HL-60 (cell line): ENCODE results near the gene MICAL2.

ENCODE experiments used
- DNase-seq, 2 experiments: peaks; one replicate each; pipeline ENCODE4 v3.0.0-alpha.2; 2010 to 2020; ENCODE audit warnings: low read depth in 1 of 2, low spot score in 1 of 2
- H3K27ac ChIP-seq: fragments of 250-450 bp; sonication (Bioruptor Pico); replicated peaks from 2 replicates; pipeline ENCODE4 v1.5.1; 2020; ENCODE audit warnings: mild to moderate bottlenecking, moderate library complexity
- H3K27me3 ChIP-seq: fragments of 250-450 bp; sonication (Bioruptor Pico); 2 replicates; pipeline ENCODE4 v1.5.1; 2021; ENCODE audit warnings: mild to moderate bottlenecking, moderate library complexity; ENCODE audit not compliant: insufficient read depth, poor library complexity, severe bottlenecking
- H3K4me3 ChIP-seq: replicated peaks from 2 replicates; pipeline ENCODE4 v1.5.1; 2011; ENCODE audit warnings: mild to moderate bottlenecking, control low read depth, low read length; ENCODE audit not compliant: insufficient read depth
- GABPA ChIP-seq: IDR thresholded peaks from 2 replicates; pipeline ENCODE4 v1.6.1; 2012; ENCODE audit warnings: low read depth
- POLR2AphosphoS5 ChIP-seq: IDR thresholded peaks from 2 replicates; pipeline ENCODE4 v1.6.1; 2012; ENCODE audit warnings: low read depth
- SPI1 ChIP-seq: IDR thresholded peaks from 2 replicates; pipeline ENCODE4 v1.6.1; 2012; ENCODE audit warnings: low read depth, mild to moderate bottlenecking, borderline replicate concordance
- TF ChIP-seq, protein P1 (sequence below): IDR thresholded peaks from one replicate; pipeline ENCODE4 v1.5.1; 2011; ENCODE audit warnings: low read length, control low read depth, inconsistent platforms; ENCODE audit not compliant: insufficient read depth
- TF ChIP-seq, protein P2 (sequence below): IDR thresholded peaks from 2 replicates; pipeline ENCODE4 v1.6.1; 2012; ENCODE audit warnings: low read depth; ENCODE audit not compliant: insufficient replicate concordance

MICAL2 gene

DNA sequence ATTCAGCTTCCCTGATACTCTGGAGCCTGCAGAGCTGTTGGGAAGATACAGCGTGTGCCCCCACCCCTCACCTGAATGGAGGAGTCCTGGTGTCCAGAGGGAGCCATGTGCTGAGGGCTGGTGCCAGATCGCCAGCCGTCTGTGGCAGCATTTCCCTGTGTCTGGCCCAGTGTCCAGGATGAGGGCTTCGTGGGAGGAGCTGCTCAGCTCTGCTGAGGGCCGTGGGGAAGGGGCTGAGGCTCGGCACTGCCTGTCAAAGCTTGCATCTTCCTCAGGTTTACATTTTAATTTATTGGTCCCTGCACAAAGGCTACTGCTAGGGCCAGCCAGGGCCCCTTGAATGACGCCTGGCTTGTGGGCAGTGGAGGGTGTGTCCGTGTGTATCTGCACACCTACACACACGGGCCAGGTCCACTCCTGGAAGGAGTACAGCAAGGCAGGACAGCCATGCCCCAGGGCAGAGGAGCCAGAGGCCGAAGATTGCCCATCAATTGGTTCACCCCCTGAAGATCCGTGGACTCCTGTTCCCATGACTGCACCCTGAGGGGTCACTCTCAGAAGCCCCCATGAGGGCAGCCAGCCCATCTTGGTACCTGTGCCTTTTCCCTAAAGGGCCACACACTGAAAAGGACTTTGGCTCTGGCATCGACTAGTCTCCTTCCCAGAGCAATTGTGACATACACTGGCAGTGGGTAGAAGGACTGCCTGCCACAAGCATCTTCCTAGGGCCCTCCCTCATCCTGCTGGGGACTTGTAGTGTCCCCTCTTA lies 159.2 kb downstream of the MICAL2 start:
- no peak overlapping the region for H3K4me3 ChIP-seq
- DNase-seq, result no peak
- no peaks in the 10 kb centered on the region for H3K27me3 ChIP-seq
- TF ChIP-seq, protein P1, sequence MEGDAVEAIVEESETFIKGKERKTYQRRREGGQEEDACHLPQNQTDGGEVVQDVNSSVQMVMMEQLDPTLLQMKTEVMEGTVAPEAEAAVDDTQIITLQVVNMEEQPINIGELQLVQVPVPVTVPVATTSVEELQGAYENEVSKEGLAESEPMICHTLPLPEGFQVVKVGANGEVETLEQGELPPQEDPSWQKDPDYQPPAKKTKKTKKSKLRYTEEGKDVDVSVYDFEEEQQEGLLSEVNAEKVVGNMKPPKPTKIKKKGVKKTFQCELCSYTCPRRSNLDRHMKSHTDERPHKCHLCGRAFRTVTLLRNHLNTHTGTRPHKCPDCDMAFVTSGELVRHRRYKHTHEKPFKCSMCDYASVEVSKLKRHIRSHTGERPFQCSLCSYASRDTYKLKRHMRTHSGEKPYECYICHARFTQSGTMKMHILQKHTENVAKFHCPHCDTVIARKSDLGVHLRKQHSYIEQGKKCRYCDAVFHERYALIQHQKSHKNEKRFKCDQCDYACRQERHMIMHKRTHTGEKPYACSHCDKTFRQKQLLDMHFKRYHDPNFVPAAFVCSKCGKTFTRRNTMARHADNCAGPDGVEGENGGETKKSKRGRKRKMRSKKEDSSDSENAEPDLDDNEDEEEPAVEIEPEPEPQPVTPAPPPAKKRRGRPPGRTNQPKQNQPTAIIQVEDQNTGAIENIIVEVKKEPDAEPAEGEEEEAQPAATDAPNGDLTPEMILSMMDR, result no peak
- TF ChIP-seq POLR2AphosphoS5, result no peak
- TF ChIP-seq SPI1, result no peak
- TF ChIP-seq GABPA, result no peak
- TF ChIP-seq, protein P2, sequence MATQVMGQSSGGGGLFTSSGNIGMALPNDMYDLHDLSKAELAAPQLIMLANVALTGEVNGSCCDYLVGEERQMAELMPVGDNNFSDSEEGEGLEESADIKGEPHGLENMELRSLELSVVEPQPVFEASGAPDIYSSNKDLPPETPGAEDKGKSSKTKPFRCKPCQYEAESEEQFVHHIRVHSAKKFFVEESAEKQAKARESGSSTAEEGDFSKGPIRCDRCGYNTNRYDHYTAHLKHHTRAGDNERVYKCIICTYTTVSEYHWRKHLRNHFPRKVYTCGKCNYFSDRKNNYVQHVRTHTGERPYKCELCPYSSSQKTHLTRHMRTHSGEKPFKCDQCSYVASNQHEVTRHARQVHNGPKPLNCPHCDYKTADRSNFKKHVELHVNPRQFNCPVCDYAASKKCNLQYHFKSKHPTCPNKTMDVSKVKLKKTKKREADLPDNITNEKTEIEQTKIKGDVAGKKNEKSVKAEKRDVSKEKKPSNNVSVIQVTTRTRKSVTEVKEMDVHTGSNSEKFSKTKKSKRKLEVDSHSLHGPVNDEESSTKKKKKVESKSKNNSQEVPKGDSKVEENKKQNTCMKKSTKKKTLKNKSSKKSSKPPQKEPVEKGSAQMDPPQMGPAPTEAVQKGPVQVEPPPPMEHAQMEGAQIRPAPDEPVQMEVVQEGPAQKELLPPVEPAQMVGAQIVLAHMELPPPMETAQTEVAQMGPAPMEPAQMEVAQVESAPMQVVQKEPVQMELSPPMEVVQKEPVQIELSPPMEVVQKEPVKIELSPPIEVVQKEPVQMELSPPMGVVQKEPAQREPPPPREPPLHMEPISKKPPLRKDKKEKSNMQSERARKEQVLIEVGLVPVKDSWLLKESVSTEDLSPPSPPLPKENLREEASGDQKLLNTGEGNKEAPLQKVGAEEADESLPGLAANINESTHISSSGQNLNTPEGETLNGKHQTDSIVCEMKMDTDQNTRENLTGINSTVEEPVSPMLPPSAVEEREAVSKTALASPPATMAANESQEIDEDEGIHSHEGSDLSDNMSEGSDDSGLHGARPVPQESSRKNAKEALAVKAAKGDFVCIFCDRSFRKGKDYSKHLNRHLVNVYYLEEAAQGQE, result no peak
- no peak overlapping the region for H3K27ac ChIP-seq

DNA sequence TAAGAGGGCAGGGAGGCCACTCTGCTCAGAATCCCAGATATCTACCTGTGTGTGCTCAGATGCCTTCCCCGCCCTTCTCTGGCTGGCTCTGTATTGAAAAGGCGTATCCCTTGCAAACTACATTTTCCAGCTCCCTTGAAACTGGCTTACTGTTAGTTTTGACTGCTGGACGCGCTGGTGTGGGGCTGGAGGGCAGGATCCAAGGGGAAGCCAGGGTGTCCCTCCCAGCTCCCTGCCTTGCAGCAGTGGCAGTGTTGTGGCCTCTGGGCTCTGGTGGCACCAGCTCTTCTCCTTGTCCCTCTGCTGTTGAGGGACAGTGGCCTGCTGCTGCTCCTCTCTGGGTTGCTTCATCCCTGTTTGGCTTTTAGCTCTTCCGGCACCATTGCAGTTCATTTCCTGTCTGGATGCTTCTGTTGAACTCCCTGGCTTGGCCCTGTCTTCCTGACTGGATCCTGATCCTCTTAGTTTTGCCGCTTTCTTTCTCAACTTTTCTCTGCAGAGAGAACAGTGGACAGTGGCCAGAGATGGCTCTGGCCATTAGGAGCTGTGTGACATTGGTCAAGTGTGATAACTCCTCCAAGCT lies 159.9 kb downstream of the MICAL2 start:
- TF ChIP-seq POLR2AphosphoS5 (no peak), GABPA (no peak), SPI1 (no peak)
- TF ChIP-seq, protein P1, result no peak
- TF ChIP-seq, protein P2, result no peak

DNA sequence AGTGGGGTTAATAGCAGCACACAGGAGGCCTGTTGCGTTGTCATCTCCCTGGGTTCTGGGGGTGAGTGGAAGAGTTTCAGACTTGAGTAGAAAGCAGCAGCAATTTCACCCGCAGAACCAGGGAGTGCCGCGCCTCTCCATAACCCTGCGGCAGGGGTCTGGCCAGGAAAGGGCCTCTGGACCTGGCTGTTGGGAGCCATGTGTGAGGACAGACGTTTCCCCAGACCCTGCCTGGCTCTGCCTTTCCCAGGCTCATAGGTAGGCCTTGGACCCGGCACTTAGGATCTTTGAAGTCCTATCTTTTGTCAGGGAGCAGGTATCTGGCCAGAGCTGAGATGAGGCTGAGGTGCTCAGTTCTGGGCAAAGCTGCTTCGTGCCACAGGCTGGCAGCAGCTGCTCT lies 160.4 kb downstream of the MICAL2 start:
- DNase-seq, result no peak
- H3K27me3 ChIP-seq, result no peaks in the 10 kb centered on the region
- no peak for TF ChIP-seq GABPA
- no peak for TF ChIP-seq SPI1
- no peak for TF ChIP-seq POLR2AphosphoS5
- TF ChIP-seq, protein P2, result no peak
- TF ChIP-seq, protein P1, result no peak
- H3K4me3 ChIP-seq, result no peak overlapping the region
- no peak overlapping the region for H3K27ac ChIP-seq

More for the DNA sequence above, 159.9 kb downstream of the MICAL2 start:
- no peak for DNase-seq
- Histone ChIP-seq H3K27ac (no peak overlapping the region), H3K4me3 (no peak overlapping the region), H3K27me3 (no peaks in the 10 kb centered on the region)
